Osteocyte (in vitro differentiated cells): ENCODE measurements around the gene PPP1R12A. TPM values are rescaled to one million over a fixed set of nuclear protein-coding genes. Genes with fewer than 3 reads are reported as not detected.
A peak's percentile ranks its signal among the peaks of the same experiment; 100 is the strongest.

Experiments used
- DNase-seq: peaks from one replicate; pipeline ENCODE4 v3.0.0; 2021; ENCODE audit warnings: mixed read lengths; ENCODE audit not compliant: unreplicated experiment; ENCODE audit errors: extremely low spot score
- H3K27ac Mint-ChIP-seq: one replicate; pipeline ENCODE4 v1.8.0; 2021; ENCODE audit warnings: mild to moderate bottlenecking, mixed read lengths; ENCODE audit not compliant: unreplicated experiment
- H3K27me3 Mint-ChIP-seq: one replicate; pipeline ENCODE4 v1.8.0; 2021; ENCODE audit warnings: mixed read lengths; ENCODE audit not compliant: unreplicated experiment
- H3K36me3 Mint-ChIP-seq: one replicate; pipeline ENCODE4 v1.8.0; 2021; ENCODE audit warnings: mixed read lengths; ENCODE audit not compliant: unreplicated experiment
- H3K4me1 Mint-ChIP-seq: one replicate; pipeline ENCODE4 v1.8.0; 2021; ENCODE audit warnings: mixed read lengths; ENCODE audit not compliant: unreplicated experiment
- H3K4me3 Mint-ChIP-seq: one replicate; pipeline ENCODE4 v1.8.0; 2021; ENCODE audit warnings: mild to moderate bottlenecking, moderate library complexity, mixed read lengths; ENCODE audit not compliant: unreplicated experiment
- H3K9me3 Mint-ChIP-seq: one replicate; pipeline ENCODE4 v1.8.0; 2021; ENCODE audit warnings: mixed read lengths; ENCODE audit not compliant: unreplicated experiment
- CTCF ChIP-seq: fragments of 200-600 bp; sonication (generic); IDR thresholded peaks from 2 replicates; pipeline ENCODE4 v1.5.0; 2021; ENCODE audit warnings: antibody characterized with exemption, mild to moderate bottlenecking, moderate library complexity
- total RNA-seq: library from RNA; stranded (reverse); gene quantifications from 2 replicates; pipeline ENCODE4 v1.2.1, GENCODE V29; 2021

The PPP1R12A gene
- total RNA-seq, 1 donor from 2014 or later: 116 TPM

GRCh38 chr12:79841878-79842265, 93.0 kb downstream of the PPP1R12A start:
- Mint-ChIP-seq H3K27ac (peak overlapping the region; percentile 45), H3K27me3 (no peaks in the 10 kb centered on the region), H3K36me3 (peaks cover 42% of the 10 kb centered on the region), H3K4me3 (no peak overlapping the region), H3K9me3 (peaks cover 11% of the 10 kb centered on the region), H3K4me1 (peaks cover 28% of the 10 kb centered on the region)
- no peak for TF ChIP-seq CTCF
- DNase-seq: no peak

GRCh38 chr12:79841248-79841877, 93.5 kb downstream of the PPP1R12A start:
- H3K27ac Mint-ChIP-seq: peak overlapping the region; percentile 32
- no peaks in the 10 kb centered on the region for H3K27me3 Mint-ChIP-seq
- no peak for DNase-seq
- H3K36me3 Mint-ChIP-seq: peaks cover 42% of the 10 kb centered on the region
- no peak for TF ChIP-seq CTCF
- H3K4me1 Mint-ChIP-seq: peaks cover 31% of the 10 kb centered on the region
- peaks cover 11% of the 10 kb centered on the region for H3K9me3 Mint-ChIP-seq
- no peak overlapping the region for H3K4me3 Mint-ChIP-seq

GRCh38 chr12:79838359-79838758, 96.5 kb downstream of the PPP1R12A start:
- no peak overlapping the region for H3K4me3 Mint-ChIP-seq
- peaks cover 36% of the 10 kb centered on the region for H3K36me3 Mint-ChIP-seq
- peaks cover 11% of the 10 kb centered on the region for H3K9me3 Mint-ChIP-seq
- H3K4me1 Mint-ChIP-seq: peaks cover 36% of the 10 kb centered on the region
- H3K27ac Mint-ChIP-seq: no peak overlapping the region
- no peaks in the 10 kb centered on the region for H3K27me3 Mint-ChIP-seq
- no peak for TF ChIP-seq CTCF
- no peak for DNase-seq

- H3K4me3 Mint-ChIP-seq: no peak overlapping the region
- TF ChIP-seq CTCF: no peak
- H3K4me1 Mint-ChIP-seq: peaks cover 40% of the 10 kb centered on the region
- peaks cover 11% of the 10 kb centered on the region for H3K9me3 Mint-ChIP-seq
- peaks cover 31% of the 10 kb centered on the region for H3K36me3 Mint-ChIP-seq
- H3K27me3 Mint-ChIP-seq: no peaks in the 10 kb centered on the region
- no peak for DNase-seq
- H3K27ac Mint-ChIP-seq: no peak overlapping the region
Observed at GRCh38 chr12:79837575-79837974, 97.3 kb downstream of the PPP1R12A start.

GRCh38 chr12:79835377-79835843, 99.5 kb downstream of the PPP1R12A start:
- Mint-ChIP-seq H3K4me1 (peaks cover 39% of the 10 kb centered on the region), H3K9me3 (peaks cover 8% of the 10 kb centered on the region), H3K36me3 (peaks cover 39% of the 10 kb centered on the region), H3K4me3 (no peak overlapping the region), H3K27ac (no peak overlapping the region), H3K27me3 (no peaks in the 10 kb centered on the region)
- DNase-seq: no peak
- TF ChIP-seq CTCF: no peak
